ENCODE results near the gene NPSR1. TPM values are rescaled to one million over a fixed set of nuclear protein-coding genes. Genes with fewer than 3 reads are reported as not detected.
"Not testable (repeated sequence)": the region's sequence is repeated elsewhere in the genome, so short reads cannot be mapped to it uniquely, and the experiment has no call there.

The NPSR1 gene
- total RNA-seq = not detected

GRCh38 chr7:34657632-34658268 is at the start of gene NPSR1:
Gene NPSR1 (plus strand): TSS chr7:34658218. CDS start chr7:34658413, 195 bp downstream.
- Histone ChIP-seq H3K9me3 (ENCODE audit: low read depth, low read length) (no peaks in the 10 kb centered on the region), H3K4me1 (ENCODE audit: insufficient read depth, low read length) (no peaks in the 10 kb centered on the region), H3K27me3 (ENCODE audit: insufficient read depth, low read length) (no peaks in the 10 kb centered on the region), H3K4me3 (ENCODE audit: low read length) (no peak within 1 kb of the TSS)

GRCh38 chr7:34612661-34613060 is 45.4 kb upstream of the NPSR1 start:
- Histone ChIP-seq H3K27me3 (ENCODE audit: insufficient read depth, low read length) (no peaks in the 10 kb centered on the region), H3K4me3 (ENCODE audit: low read length) (no peak overlapping the region), H3K4me1 (ENCODE audit: insufficient read depth, low read length) (no peaks in the 10 kb centered on the region), H3K9me3 (ENCODE audit: low read depth, low read length) (no peaks in the 10 kb centered on the region)

GRCh38 chr7:34620425-34620824 is 37.6 kb upstream of the NPSR1 start:
- Histone ChIP-seq H3K9me3 (ENCODE audit: low read depth, low read length) (no peaks in the 10 kb centered on the region), H3K4me3 (ENCODE audit: low read length) (no peak overlapping the region), H3K4me1 (ENCODE audit: insufficient read depth, low read length) (no peaks in the 10 kb centered on the region), H3K27me3 (ENCODE audit: insufficient read depth, low read length) (no peaks in the 10 kb centered on the region)

GRCh38 chr7:34622182-34622581 is 35.8 kb upstream of the NPSR1 start:
- Histone ChIP-seq H3K27me3 (ENCODE audit: insufficient read depth, low read length) (no peaks in the 10 kb centered on the region), H3K9me3 (ENCODE audit: low read depth, low read length) (no peaks in the 10 kb centered on the region), H3K4me3 (ENCODE audit: low read length) (no peak overlapping the region), H3K4me1 (ENCODE audit: insufficient read depth, low read length) (no peaks in the 10 kb centered on the region)

GRCh38 chr7:34622771-34623250 is 35.2 kb upstream of the NPSR1 start:
- Histone ChIP-seq H3K4me1 (ENCODE audit: insufficient read depth, low read length) (no peaks in the 10 kb centered on the region), H3K4me3 (ENCODE audit: low read length) (no peak overlapping the region), H3K27me3 (ENCODE audit: insufficient read depth, low read length) (no peaks in the 10 kb centered on the region), H3K9me3 (ENCODE audit: low read depth, low read length) (no peaks in the 10 kb centered on the region)

GRCh38 chr7:34628618-34629017 is 29.4 kb upstream of the NPSR1 start:
- H3K4me1 ChIP-seq (ENCODE audit: insufficient read depth, low read length); H3K27me3 ChIP-seq (ENCODE audit: insufficient read depth, low read length); H3K4me3 ChIP-seq (ENCODE audit: low read length); H3K9me3 ChIP-seq (ENCODE audit: low read depth, low read length): not testable (repeated sequence)

- H3K4me3 ChIP-seq (ENCODE audit: low read length) = no peak overlapping the region
- no peaks in the 10 kb centered on the region for H3K27me3 ChIP-seq (ENCODE audit: insufficient read depth, low read length)
- H3K9me3 ChIP-seq (ENCODE audit: low read depth, low read length) = no peaks in the 10 kb centered on the region
- H3K4me1 ChIP-seq (ENCODE audit: insufficient read depth, low read length) = no peaks in the 10 kb centered on the region
These were observed 5.2 kb upstream of the NPSR1 start for GRCh38 chr7:34652809-34653208.

GRCh38 chr7:34653787-34654186 is 4.2 kb upstream of the NPSR1 start:
- Histone ChIP-seq H3K4me1 (ENCODE audit: insufficient read depth, low read length) (no peaks in the 10 kb centered on the region), H3K9me3 (ENCODE audit: low read depth, low read length) (no peaks in the 10 kb centered on the region), H3K27me3 (ENCODE audit: insufficient read depth, low read length) (no peaks in the 10 kb centered on the region), H3K4me3 (ENCODE audit: low read length) (no peak overlapping the region)

- Histone ChIP-seq H3K4me3 (ENCODE audit: low read length) (no peak overlapping the region), H3K27me3 (ENCODE audit: insufficient read depth, low read length) (no peaks in the 10 kb centered on the region), H3K9me3 (ENCODE audit: low read depth, low read length) (no peaks in the 10 kb centered on the region), H3K4me1 (ENCODE audit: insufficient read depth, low read length) (no peaks in the 10 kb centered on the region)
These were observed 2.6 kb upstream of the NPSR1 start for GRCh38 chr7:34655384-34655783.

- Histone ChIP-seq H3K9me3 (ENCODE audit: low read depth, low read length) (no peaks in the 10 kb centered on the region), H3K4me3 (ENCODE audit: low read length) (no peak overlapping the region), H3K27me3 (ENCODE audit: insufficient read depth, low read length) (no peaks in the 10 kb centered on the region), H3K4me1 (ENCODE audit: insufficient read depth, low read length) (no peaks in the 10 kb centered on the region)
These were observed 2.0 kb upstream of the NPSR1 start for GRCh38 chr7:34656041-34656440.

- no peak overlapping the region for H3K4me3 ChIP-seq (ENCODE audit: low read length)
- H3K27me3 ChIP-seq (ENCODE audit: insufficient read depth, low read length) = no peaks in the 10 kb centered on the region
- H3K4me1 ChIP-seq (ENCODE audit: insufficient read depth, low read length) = no peaks in the 10 kb centered on the region
- no peaks in the 10 kb centered on the region for H3K9me3 ChIP-seq (ENCODE audit: low read depth, low read length)
These were observed 1.6 kb downstream of the NPSR1 start for GRCh38 chr7:34659472-34660075.

GRCh38 chr7:34662058-34662708 is 4.2 kb downstream of the NPSR1 start:
- no peaks in the 10 kb centered on the region for H3K27me3 ChIP-seq (ENCODE audit: insufficient read depth, low read length)
- H3K9me3 ChIP-seq (ENCODE audit: low read depth, low read length) = no peaks in the 10 kb centered on the region
- no peak overlapping the region for H3K4me3 ChIP-seq (ENCODE audit: low read length)
- H3K4me1 ChIP-seq (ENCODE audit: insufficient read depth, low read length) = no peaks in the 10 kb centered on the region

GRCh38 chr7:34664755-34665154 is 6.7 kb downstream of the NPSR1 start:
- Histone ChIP-seq H3K4me3 (ENCODE audit: low read length) (no peak overlapping the region), H3K27me3 (ENCODE audit: insufficient read depth, low read length) (no peaks in the 10 kb centered on the region), H3K9me3 (ENCODE audit: low read depth, low read length) (no peaks in the 10 kb centered on the region)

GRCh38 chr7:34672430-34672829 is 14.4 kb downstream of the NPSR1 start:
- H3K4me1 ChIP-seq (ENCODE audit: insufficient read depth, low read length) = no peaks in the 10 kb centered on the region
- no peaks in the 10 kb centered on the region for H3K9me3 ChIP-seq (ENCODE audit: low read depth, low read length)
- H3K4me3 ChIP-seq (ENCODE audit: low read length) = no peak overlapping the region
- H3K27me3 ChIP-seq (ENCODE audit: insufficient read depth, low read length) = no peaks in the 10 kb centered on the region

More at GRCh38 chr7:34664755-34665154, 6.7 kb downstream of the NPSR1 start:
- H3K4me1 ChIP-seq (ENCODE audit: insufficient read depth, low read length) = no peaks in the 10 kb centered on the region

GRCh38 chr7:34673066-34673465 is 15.0 kb downstream of the NPSR1 start:
- no peaks in the 10 kb centered on the region for H3K4me1 ChIP-seq (ENCODE audit: insufficient read depth, low read length)
- H3K4me3 ChIP-seq (ENCODE audit: low read length) = no peak overlapping the region
- H3K9me3 ChIP-seq (ENCODE audit: low read depth, low read length) = no peaks in the 10 kb centered on the region
- no peaks in the 10 kb centered on the region for H3K27me3 ChIP-seq (ENCODE audit: insufficient read depth, low read length)
